Esophagus muscularis mucosa (tissue), 4 donors: ENCODE measurements around the gene RSAD1.

Experiments used
- EP300 ChIP-seq: sonication (generic); formaldehyde crosslinking; IDR thresholded peaks from one replicate; pipeline ENCODE4 v1.6.1; 2017; ENCODE audit warnings: antibody characterized with exemption
- POLR2A ChIP-seq: fragments of 450-650 bp; IDR thresholded peaks from one replicate; pipeline ENCODE4 v1.6.1; 2017; ENCODE audit warnings: antibody characterized with exemption, moderate library complexity, mild to moderate bottlenecking, low read depth
- POLR2AphosphoS5 ChIP-seq, 2 donors: sonication (generic); formaldehyde crosslinking; IDR thresholded peaks; one replicate each; pipeline ENCODE4 v1.6.1; 2017; ENCODE audit warnings: antibody characterized with exemption in 2 of 2
- TF ChIP-seq, protein P1 (sequence below), 3 experiments: fragments of 200-600 bp in 2 of 3; fragments of 450-650 bp in 1 of 3; sonication (generic) in 2 of 3; IDR thresholded peaks; one replicate each; pipeline ENCODE4 v1.5.1; 2017 to 2019; ENCODE audit warnings: antibody characterized with exemption in 3 of 3, mild to moderate bottlenecking in 2 of 3, moderate library complexity in 1 of 3

DNA sequence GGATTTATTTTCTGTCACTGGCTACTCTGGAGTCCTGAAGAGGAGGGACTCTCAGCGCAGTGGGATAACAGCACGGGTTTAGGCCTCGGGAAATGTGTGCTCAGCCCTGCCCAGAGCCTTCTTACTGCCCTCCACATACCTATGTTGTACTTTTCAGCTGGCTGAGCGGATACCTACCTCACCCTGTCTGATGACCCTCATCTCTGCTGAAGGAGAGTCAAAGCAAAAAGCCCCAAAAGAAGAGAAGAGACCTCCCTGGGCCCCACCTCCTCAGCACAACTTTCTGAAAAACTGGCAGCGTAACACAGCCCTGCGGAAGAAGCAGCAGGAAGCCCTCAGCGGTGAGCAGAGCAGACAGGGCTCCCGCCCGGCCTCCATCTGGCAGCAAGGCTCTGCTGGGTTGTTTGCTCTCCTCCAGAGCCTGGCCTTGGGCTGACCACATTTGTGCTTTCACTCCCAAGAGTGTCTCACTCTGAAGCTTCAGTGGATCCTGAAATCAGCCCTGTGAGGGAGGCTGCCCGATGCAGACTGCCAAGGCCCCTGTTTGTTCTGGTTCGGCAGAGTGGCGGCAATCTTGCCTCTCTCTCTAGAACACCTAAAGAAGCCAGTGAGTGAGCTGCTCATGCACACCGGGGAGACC lies 39.8 kb downstream of the RSAD1 start:
- TF ChIP-seq, protein P1, sequence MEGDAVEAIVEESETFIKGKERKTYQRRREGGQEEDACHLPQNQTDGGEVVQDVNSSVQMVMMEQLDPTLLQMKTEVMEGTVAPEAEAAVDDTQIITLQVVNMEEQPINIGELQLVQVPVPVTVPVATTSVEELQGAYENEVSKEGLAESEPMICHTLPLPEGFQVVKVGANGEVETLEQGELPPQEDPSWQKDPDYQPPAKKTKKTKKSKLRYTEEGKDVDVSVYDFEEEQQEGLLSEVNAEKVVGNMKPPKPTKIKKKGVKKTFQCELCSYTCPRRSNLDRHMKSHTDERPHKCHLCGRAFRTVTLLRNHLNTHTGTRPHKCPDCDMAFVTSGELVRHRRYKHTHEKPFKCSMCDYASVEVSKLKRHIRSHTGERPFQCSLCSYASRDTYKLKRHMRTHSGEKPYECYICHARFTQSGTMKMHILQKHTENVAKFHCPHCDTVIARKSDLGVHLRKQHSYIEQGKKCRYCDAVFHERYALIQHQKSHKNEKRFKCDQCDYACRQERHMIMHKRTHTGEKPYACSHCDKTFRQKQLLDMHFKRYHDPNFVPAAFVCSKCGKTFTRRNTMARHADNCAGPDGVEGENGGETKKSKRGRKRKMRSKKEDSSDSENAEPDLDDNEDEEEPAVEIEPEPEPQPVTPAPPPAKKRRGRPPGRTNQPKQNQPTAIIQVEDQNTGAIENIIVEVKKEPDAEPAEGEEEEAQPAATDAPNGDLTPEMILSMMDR (IDR thresholded peaks at IDR 0.05) = no peak
- no peak for TF ChIP-seq POLR2AphosphoS5 (IDR thresholded peaks at IDR 0.05)
- TF ChIP-seq POLR2A = no peak
- no peak for TF ChIP-seq EP300
